HG02763 (cell line): ENCODE results near the gene ANKRD23.
"Not testable (repeated sequence)": the region's sequence is repeated elsewhere in the genome, so short reads cannot be mapped to it uniquely, and the experiment has no call there.

Experiments
- ATAC-seq: cut with Tn5 transposase; IDR thresholded peaks from one replicate; pipeline ENCODE4 v1.9.1; 2021; ENCODE audit warnings: mild to moderate bottlenecking, moderate library complexity; ENCODE audit not compliant: unreplicated experiment

The ANKRD23 gene

DNA sequence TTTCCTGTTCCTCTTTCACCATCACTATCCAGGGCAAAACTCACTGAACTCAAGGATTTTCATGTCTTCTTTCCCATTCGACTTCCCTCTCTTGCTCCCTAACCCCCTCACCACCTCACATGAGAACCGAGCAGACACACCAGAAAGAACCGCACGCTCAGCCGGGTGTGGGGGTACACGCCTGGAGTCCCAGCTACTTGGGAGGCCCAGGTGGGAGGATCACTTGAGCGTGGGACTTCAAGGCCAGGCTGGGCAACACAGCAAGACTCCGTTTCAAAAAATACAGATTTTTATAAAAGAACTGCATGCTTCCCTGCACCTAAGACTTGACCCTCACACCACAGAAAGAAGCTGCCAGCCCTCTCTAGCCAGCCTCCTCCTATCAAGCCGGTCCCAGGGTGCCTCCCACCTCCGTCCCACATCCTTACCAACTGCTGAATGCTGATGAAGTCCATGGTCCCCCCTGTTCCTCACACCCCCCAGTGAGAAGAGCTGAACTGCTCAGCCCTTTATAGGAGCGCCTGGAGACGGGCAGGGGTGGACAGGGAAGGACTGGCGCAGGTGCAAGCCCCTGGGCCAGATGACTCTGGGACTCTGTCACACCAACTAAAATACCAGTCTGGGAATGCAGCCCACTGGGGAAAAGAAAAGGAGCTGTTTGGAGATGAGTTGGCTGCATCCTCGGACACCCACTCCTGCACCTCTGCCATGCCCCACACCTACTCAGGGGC, at the start of gene ANKRD23:
Gene ANKRD23, minus strand, starts transcription at position 484 of the 731 bp plus-strand sequence. Its CDS starts 29 bp downstream, at position 455.
- ATAC-seq, result no peak

DNA sequence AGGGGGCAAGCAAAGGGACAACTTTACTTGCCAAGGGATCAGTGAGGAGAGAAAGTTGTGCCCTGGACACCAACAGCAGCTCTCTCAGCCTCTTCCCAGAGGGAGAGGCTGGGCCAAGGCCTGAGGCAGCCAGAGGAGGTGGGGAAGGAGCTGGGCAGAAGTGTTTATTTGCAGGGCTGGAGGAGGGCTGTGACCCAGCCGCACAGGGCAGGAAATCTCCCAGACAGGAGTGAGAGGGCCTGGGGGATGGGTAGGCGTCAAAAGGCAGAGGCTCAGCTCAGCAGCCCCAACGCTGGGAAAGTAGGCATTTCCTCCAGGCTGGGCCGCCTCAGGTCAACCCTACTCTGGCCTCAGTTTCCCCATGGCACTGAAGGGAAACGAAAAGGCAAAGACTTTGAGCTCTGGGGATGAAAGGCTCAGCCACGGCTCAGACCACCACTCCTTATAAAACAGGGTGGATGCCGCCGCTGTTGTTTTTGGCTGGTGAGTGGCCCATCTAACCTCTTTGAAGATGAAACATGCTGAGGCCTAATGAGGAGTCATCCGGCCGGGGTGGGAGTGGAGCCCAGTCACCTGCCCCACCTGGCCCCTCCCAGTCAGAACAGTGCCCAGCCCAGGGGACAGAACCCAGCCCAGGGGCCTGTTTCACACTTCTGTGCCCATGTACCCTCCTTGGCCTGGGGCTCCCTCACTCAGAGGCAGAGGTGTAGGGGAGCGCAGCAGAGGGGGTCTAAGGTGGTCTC, 47.9 kb upstream of the ANKRD23 start:
- no peak for ATAC-seq

DNA sequence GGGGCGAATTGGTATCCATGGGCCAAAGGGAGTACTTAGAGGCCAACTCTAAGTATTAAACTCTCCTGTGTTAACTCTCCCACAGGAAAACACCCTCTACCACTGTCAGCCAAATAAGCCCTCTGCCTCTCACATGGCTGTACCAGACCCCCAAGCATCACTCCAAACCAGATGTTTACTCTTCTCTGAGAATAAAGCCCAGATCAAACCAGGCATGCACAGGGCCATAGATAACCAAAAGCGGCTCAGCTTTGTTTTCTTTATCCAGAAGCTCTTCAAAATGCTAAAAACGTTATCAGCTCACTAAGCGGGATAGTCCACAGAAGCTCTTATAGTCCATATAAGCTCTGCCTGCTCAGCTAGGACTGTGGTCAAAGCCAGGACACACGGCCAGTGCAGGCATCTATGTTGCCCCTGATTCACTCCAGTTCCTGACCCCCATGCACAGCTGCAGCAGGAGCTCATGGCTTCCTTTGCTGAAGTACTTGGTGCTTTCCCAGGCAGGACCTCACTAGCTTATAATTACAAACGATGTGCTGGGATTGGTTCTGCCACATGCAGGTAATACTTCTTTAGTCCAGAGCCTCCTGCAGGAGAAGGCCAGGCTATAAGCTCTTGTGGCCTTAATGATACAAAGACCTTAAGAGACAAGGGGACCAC, 47.0 kb upstream of the ANKRD23 start:
- ATAC-seq, result no peak

DNA sequence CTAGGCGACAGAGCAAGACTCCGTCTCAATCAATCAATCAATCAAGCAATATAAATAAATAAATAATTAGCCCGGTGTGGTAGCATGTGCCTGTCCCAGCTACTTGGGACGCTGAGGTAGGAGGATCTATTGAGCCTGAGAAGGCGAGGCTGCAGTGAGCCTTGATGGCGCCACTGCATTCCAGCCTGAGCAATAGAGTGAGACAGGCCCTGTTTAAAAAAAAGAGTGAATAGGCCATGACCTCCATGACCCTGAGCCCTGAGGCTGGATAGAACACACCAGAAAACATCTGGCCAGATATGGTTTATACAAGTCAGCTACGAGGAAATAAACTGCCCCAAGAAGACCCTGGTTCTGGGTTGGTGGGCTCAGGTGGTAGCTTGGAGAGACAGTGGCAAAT, 46.4 kb upstream of the ANKRD23 start:
- no peak for ATAC-seq

DNA sequence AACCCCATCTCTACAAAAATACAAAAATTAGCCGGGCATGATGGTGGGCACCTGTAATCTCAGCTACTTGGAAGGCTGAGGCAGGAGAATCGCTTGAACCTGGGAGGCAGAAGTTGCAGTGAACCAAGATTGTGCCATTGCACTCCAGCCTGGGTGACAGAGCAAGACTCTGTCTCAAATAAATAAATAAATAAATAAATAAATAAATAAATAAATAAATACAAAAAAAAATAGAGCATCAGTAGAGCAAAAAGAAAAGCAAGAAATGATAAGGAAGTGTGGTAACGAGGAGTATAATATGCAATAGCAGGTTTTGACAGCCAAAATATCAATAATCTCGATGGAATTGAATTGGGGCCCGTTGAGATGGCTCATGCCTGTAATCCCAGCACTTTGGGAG, 45.7 kb upstream of the ANKRD23 start:
- not testable (repeated sequence) for ATAC-seq

DNA sequence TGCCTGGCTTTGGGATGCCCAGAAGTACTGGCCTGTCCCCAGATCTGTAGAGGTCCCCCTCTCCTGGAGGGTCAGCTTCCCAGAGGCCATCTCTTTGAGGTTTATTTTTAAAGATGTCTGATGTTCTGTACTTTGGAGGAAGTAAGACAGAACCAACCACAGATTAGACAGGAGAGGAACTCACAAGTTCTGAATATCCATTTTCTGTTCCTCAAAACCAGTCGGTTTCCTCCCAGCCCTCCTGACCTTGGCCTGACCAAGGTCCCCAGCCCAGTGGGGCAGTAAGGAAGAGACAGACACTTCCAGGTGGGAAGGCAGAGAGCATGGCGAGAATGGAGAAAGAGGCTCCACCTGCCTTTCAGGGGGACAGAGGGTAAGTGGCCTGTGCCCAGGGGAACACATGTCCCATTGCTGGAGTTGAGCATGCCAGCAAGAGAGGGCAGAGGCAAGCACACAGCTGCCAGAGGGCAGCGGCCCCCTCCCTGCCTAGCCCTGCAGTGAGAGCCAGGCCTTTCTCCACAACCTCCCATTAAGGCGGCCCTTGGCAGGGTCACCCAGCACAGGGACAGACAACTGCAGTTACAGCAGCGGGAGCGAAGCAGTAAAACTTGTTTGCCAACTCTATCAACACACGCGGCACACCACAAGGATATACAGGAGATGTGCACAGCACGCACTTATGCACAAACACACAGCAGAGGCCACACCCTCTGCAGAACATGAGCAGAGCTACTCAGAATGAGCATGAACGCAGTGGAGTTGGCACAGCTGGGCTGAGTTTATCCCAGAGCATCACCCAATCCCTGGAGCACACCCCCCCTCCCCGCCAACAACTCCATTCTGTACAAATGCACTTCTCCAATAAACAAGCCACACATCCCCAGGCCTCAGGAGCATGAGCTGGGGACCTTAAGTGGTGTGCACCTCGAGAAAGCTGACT, 44.5 kb upstream of the ANKRD23 start:
- no peak for ATAC-seq

DNA sequence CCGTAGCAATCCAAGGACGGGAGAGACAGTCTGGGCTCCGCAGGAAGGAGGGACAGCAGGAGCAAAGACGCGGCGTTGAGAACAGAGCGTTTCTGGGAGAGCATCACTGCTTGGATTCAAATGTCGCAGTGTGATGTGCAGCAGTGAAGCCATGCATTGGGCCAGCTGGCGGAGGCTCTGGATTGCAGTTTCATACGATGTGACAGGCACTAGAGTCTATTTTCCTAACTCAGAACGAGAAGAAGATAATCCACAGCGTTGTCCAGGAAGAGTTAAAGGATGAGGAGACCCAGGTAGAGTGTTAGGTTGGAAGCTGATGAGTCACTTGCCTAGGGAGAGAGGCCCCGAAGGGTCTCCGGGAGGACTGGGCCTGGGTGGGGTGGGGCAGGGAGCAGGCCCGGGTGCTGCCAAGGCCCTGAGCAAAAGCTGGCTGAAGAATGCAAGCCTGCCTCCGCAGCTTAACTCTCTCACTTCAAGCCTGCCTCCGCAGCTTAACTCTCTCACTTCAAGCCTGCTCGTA, 43.7 kb upstream of the ANKRD23 start:
- no peak for ATAC-seq

DNA sequence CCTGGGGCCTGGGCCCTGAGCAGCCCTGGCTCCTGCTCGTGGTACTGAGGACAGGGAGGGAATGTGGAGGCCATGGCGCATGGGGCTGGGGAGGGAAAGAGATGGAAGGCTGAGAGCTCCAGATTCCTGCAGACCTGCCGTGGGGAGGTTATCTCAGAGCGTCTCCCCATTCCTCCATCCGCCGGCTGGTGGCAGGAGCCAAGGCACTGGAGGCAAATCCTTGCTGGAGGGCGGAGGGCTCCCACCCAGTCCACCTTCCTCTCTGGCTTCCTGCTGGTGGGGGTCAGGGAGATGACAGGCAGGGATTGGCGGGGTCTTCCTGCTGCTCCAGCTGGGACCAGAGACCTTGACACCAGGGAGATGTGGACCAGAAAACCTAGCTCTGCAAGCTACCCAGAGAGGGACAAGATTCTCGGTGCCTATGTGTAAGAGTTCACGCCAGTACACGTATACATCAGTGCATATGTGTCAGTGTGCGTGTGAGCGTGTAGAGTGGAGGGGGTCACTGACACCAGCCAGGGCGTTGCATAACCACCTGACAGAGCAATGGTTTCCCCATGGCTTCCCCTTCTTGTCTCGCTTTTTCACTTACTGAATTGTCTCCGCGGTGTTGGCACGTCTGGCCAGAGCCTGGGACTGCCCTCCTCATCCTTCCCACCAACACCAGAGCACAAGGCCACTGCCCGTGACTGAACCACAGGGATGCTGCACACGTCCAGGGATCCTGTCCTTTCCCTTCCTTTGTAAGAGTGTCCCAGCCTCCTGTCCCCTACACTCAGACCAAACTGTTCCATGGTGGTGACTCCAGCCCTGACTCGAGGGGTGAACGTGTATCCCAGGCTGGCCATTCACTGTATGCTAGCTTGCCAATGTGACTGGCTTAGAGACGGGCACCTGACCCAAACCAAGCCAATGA, 41.9 kb upstream of the ANKRD23 start:
- no peak for ATAC-seq

DNA sequence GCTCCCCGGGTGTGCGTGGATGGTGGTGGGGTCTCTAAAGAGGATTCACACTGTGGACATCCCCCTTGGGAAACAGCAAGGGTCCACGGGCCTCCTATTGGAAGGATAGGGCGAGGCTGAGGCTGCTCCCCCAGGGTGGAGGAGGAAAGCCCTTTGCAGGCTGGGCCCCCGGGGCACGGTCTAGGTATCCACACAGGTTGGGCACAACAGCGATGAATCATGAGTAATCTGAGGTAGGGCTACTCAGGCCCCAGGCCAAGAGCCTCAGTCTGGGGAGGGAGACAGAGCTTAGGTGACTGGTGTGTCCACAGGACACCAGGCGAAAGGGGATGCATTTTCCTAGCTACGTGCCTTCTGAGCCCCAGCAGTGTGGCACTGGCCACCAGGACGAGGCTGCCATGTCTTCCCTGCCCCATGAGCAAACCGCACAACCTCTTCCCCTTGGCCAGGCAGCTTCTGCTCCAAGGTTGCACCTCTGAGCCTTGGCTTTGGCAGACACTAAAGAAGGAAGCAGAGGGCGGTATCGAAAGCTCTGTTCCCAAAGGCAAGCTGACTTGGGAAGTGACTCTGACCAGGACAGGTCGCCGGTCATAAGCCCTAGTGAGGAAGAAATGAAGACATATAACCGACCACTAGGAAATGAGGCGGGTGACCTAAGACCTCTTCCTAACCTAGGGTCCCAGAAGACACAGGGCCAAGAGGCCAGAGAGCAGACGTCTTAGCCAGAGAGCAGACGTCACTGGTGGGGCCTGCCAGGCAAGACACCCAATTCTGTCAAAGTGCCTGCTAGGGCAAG, 40.7 kb upstream of the ANKRD23 start:
- no peak for ATAC-seq

DNA sequence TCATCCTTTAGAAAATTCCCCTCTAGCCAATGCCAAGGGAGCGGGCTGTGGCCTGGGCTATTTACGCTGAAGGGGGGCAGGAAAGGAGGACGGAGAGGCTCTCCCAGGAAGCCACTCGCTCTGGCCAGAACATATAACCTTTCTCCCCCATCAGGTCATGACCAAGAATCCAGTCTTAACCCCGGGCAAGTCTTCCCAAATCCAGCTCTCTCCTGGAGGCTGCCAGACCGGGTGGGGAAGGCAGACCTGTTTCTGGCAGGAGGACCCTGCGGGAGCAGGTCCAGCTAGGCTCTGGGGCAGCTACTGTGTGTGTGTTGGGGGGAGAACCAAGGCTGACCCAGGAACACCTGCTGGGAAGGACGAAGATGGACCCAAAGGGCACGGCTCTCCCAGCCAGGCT, 39.5 kb upstream of the ANKRD23 start:
- ATAC-seq, result no peak

DNA sequence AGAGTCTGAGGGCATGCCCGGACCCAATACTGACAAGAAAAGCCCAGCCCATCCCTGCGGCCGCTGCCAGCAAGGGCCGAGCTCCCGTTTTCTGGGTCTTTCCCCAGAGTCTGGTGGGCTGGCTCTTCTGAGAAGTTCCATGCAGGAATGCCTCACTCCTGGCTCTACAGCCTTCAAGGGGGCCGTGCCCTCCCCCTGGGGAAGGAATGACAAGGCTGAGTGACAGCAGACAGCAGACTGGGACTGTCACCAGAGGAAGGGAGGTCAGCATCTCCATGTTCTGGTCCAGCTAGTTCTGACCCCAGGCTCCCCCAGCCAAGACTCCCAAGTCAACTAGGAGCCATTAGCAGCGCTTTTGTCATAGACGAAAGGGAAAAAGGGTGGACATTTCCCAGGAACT, 39.1 kb upstream of the ANKRD23 start:
- no peak for ATAC-seq

DNA sequence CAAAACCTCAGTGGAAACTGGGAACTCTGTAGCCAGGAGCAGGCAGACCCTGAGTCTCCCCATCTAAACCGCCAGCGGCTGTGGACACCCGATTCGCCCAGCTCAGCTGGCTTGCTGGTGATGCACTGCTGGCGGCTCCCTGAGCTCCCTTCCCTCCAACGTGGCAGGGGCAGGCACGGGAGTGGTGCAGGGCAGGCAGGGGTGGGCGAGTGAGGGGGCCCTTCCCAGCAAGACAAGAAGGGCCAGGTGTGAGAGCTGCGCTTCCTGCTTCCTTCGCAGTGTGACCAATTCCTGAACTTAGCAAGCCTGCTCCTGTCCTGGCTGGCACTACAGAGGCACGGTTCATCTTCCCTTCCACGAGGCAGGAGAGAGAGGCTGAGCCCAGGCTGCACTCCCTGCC, 38.4 kb upstream of the ANKRD23 start:
- ATAC-seq, result no peak

DNA sequence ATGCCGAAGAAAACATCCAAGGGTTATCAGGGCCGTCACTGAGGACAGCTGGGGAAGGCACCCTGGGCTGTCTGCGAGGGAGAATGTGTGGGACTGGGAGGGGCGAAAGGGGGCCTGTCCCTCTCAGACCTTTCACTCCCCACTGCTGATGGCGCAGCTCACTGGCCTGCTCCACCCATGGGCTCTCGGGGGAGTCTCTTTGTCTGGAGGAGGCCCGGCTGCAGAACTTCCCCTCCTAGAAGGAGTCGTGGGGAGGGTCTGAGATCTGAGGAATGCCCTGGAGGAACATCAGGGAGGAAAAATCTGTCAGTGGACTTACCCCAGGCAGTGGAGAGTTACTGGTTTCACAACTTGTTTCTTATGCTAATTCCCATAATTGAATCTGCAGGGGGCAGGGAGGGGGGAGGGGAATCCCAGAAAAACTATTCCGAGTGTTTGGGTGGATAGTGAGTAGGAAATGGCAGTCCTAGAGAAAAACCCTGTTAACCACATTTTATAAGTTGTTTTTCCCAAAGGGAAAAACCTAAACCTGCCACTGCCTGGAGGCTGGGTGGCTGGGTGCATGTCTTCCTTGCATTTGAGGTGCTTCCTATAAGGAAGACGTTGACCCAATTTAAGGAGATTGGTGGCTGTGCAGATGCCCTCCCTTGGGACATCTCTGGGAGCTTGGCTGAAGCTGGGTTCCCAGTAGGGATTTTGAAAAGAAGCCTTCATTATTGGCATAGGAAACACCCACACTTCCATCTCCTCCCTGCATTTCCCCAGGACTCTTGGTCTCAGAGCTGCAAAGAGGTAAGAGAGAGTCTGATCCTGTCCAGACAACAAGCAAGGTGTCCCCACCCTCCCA, 37.8 kb upstream of the ANKRD23 start:
- no peak for ATAC-seq

DNA sequence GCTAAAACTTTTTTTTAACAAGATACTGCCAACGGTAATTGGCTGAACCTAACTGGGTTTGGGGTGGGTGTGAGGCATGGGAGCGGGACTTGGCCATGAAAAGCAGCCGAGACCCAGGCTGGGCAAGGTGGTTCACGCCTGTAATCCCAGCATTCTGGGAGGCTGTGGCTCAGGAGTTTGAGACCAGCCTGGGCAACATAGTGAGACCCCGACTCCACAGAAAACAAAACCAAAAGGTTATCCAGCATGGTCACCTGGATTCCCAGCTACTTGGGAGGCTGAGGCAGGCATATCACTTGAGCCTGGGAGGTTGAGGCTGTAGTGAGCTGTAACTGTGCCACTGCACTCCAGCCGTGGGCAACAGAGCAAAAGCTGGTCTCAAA, 37.1 kb upstream of the ANKRD23 start:
- ATAC-seq, result no peak

DNA sequence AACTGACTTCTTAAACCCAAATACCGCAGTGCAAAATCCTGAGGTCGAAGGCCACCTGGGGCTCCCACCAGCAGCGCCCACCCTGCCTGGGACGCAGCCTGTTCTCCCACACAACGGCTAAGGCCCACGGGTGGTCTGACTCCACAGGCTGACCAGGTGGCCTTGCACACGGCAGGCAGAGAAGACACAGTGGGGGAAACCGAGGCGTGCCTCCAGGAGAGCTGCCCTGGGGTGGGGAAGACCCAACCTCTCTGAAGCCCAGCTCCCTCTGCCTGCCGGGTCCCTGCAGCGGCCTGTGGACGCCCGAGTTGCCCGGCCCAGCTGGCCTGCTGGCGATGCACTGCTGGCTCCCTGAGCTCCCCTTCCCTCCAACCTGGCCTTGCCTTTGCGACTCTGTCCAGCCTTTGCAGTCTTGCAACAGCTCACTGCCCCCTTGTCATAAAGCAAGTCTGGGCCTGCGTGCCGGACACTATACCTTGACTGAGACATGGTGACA, 35.8 kb upstream of the ANKRD23 start:
- no peak for ATAC-seq

DNA sequence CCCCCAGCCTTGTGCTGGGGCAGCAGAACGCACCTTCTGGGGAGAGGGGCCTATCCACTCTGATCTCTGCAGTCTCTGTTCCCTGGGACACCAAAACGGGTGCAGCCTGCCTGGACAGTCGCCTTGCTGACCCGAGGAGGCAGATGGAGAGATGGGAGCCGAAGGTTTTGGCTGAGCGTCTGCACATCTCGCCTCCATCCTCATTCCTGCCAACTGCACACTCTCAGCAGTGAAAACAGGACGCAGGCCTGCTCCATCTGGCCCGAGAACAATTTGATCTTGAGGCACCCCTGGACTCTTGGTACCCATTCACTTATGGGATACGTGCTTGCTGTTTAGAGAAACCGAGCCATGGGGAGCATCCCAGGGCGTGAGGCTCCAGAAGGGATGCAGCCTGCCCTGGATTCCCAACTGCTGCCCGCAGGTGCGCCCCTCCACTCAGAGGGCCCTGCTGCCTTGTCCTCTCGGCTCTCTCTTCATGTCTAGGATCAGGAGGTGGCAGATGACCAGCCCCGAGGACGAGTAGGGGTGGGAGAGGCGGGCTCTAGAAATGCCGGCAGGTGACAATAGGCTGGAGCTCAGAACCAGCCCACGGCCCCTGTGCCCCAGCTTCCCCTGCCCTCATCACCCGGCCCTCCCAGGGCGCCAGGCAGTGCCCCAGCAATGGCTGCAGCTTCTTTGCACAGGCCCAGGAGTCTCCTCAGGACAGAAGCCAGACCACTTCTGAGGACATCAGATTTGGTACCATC, 35.1 kb upstream of the ANKRD23 start:
- ATAC-seq, result no peak

DNA sequence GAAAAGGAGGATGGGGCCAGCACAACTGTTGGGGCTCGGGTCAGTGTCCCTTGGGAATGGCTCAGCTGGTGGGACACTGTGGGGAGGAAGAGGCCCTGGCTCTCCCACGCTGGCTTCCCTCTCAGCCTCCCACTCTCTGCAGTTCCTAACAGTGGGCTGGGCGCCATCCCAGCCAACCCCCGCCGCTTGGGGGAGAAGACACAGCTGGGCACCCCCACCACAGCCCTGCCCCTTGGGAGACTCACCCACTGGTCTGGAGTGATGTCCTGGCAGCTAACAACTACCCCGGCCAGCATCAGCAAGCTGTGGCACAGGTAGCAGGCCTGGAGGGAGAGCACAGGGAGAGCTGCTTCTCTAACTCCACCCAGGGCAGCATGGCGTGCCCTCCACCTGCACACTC, 34.4 kb upstream of the ANKRD23 start:
- ATAC-seq, result no peak
